GM18505 (cell line): Measurements from ENCODE around the gene TTC27.
A peak's percentile ranks its signal among the peaks of the same experiment; 100 is the strongest.
"Not testable (repeated sequence)": the region's sequence is repeated elsewhere in the genome, so short reads cannot be mapped to it uniquely, and the experiment has no call there.

Experiments
- ATAC-seq: cut with Tn5 transposase; IDR thresholded peaks from one replicate; pipeline ENCODE4 v1.9.1; 2021; ENCODE audit not compliant: unreplicated experiment
- POLR2A ChIP-seq: IDR thresholded peaks from 4 replicates; pipeline ENCODE4 v1.6.1; 2011; ENCODE audit warnings: borderline replicate concordance; ENCODE audit not compliant: insufficient read depth, insufficient read length; ENCODE audit errors: extremely low read depth

TTC27 gene

DNA sequence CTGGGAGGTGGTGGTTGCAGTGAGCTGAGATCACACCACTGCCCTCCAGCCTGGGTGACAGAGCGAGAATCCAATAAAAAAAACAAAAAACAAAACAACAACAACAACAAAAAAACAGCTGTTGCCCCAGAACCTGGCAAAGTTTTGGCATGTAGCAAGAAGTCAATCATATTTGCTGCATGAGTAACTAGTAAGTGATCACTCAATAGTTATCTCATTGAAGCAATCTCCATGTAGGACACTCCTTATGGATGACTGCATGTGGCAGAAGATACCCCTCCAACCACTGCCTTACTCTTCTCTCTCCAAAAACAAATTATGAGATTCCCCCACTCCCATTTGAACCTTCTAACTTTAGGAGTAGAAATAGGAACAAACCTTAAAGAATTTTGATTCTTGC is 113.7 kb downstream of the TTC27 start:
- no peak for TF ChIP-seq POLR2A
- ATAC-seq: no peak

DNA sequence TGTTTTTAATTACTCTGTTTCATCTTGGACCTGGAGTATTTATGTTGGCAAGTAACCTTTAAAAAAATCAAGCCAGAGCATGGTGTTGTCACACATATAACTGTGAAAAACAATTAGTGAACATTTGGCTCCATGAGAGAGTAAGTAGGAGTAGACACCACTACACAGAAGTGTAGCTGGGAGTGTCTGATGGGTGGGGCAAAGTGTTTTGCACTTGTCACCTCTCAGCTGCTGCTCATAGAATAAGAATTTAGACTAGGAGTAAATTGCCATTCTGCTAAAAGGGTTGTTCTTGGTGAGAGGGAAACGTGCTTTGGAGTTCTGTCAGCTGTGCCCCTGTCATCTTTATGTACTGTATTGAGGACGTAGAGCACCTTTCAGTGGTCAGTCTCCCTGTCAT is 114.5 kb downstream of the TTC27 start:
- ATAC-seq: no peak
- TF ChIP-seq POLR2A: no peak

DNA sequence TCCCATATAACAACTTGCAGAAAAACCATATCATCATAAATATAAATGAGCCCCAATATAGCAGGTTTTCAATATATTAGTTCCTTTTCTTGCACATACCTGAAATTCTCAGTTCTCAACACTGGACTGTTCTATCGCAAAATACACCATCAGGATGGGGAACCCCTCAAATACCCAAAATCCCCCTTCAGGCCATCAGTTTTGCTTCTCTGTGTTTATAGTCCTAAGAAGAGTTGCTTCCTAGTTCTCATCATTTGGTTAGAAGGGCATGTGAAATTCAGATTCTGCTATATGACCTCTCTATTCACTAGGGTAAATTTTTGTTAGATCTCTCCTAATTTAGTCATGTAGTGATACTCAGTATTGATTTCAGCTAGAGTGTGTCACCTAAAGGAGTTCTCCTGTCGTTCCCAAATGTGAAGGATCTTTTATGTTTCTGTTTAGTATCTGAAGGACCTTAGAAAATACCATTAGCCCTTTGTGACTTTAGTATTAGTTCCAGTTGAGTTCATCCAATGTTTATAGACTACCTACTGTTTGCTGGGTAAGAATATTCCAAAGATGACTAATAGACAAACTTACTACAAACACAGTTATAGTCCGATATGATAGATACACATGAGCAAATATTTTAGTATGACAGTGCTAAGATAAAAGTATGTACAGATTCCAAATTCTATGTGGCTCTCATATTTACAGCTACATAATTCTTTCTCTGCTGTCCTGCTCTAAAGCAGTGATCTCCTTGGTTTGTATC is 115.8 kb downstream of the TTC27 start:
- ATAC-seq: peak; percentile 70
- no peak for TF ChIP-seq POLR2A

DNA sequence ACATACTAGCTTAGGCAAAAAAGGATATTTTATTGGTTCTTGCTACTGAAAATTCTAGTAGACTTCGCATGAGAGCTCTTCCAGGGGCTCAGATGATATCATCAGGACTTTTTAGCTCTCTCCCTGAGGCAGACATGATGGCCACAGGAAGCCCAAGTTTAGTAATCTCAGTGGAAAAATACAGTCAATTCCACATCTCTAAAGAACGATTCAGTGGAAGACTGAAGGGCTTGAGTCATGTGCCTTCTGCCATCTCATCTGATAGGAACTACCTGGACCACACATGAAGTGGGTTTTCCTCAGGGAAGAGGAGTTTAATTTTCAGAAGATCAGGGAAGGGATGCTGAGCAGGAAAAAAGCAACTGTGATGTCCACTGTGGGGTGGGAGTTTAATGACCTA is 117.3 kb downstream of the TTC27 start:
- no peak for ATAC-seq
- TF ChIP-seq POLR2A: no peak

DNA sequence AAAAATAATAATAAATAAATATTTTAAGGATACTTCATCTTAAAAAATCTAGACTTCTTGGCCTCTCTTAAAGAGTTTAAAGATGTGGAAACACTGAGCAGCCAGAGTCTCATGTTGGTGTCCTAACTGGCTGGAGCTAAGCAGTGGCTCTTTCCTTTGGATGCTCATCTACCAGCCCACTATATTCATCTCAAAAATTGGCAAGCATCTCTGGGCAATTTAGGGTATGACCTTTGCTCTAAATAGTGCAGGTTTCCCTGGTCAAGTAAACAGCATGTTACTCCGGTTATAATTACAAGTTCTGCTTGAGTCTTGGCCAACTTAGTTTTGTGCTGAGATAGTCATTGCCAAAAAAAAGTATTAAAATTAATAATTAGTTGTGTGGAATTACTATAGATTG is 117.8 kb downstream of the TTC27 start:
- no peak for ATAC-seq
- no peak for TF ChIP-seq POLR2A

DNA sequence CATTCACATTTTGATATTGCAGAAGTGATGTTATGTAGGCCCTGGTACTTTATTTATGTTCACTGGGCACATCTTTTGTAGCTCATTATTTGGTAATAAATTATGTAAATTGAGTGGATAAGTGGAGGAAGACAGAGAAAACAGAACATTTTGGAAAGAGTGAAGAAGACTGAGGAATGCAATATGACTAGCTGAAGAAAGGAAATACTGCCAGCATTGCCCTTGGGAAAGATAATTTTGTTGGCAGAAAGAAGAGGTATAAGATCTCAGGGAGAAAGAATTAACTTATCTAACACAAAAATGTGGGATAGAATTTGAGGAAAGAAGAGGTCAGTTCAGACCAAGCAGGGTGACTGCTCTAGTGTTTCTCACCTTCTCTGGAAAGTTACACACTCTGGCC is 118.8 kb downstream of the TTC27 start:
- no peak for ATAC-seq
- no peak for TF ChIP-seq POLR2A

DNA sequence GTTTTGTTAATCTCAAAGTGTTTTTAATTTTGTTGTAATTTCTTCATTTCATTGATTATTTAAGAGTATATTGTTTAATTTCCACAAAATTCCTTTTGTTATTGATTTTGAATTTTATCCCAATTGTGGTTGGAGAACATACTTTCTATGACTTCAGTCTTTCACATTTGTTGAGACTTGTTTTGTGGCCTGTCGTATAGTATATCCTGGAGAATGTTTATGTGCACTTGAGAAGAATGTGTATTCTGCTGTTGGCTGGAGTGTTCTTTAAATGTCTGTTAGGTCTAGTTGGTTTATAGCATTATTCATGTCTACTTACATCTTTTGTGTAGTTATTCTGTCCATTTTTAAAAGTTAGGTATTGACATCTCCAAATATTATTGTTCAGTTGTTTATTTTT is 120.3 kb downstream of the TTC27 start:
- no peak for TF ChIP-seq POLR2A
- no peak for ATAC-seq

DNA sequence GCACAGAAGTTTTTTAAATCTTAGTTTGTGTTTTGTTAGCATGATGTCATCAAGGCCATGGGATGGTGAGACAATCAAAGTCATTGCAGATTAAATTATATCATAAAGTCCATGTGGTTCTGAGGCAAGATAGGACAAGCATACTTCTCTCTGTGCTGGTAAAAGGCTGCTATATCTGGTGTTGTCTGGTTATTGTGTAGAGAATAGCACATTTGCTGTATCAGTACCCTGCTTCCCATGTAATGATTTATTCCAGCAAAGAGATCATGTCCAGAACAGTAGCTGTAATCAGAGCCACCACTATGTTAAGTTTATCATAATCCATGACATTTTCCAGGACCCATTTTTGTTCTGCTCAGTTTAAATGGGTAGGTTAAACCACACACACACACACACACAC is 123.0 kb downstream of the TTC27 start:
- no peak for ATAC-seq

DNA sequence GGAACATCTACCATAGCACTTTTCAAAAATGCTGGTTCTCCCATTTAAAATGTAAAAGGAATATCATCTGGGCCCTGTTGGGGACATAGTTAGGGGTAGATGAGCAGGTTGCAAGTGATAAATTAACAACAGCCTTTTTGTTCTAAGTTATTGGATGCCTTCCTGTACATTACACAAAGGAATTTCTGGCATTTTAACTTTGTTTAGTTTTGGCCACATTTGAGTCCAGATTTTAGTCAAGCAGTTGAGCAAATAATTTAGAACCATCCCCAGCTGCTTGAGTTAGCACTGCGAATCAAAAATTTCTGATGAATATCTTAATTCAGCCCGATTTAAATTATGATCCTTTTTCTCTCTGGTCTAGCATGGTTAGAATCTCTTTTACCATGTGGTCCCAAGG is 124.4 kb downstream of the TTC27 start:
- no peak for TF ChIP-seq POLR2A
- no peak for ATAC-seq

More for the DNA sequence above, 123.0 kb downstream of the TTC27 start:
- TF ChIP-seq POLR2A: no peak

DNA sequence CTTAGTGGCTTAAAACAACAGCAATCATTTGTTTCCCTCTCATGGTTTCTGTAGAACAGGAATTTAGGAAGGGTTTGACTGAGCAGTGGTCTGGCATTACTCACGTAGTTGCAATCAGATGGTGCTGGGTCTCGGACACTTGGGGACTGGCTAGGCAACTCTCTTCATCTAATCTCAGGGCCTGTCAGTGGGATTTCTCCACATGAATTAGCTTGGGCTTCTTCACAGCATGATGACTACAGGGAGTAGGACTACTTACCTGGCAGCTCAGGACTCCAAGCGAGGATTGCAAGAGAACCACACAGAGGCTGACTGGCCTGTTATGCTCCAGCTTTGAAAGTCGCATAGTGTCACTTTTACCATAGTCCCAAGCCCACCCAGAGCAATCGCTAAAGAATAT is 125.1 kb downstream of the TTC27 start:
- no peak for ATAC-seq
- TF ChIP-seq POLR2A: no peak

DNA sequence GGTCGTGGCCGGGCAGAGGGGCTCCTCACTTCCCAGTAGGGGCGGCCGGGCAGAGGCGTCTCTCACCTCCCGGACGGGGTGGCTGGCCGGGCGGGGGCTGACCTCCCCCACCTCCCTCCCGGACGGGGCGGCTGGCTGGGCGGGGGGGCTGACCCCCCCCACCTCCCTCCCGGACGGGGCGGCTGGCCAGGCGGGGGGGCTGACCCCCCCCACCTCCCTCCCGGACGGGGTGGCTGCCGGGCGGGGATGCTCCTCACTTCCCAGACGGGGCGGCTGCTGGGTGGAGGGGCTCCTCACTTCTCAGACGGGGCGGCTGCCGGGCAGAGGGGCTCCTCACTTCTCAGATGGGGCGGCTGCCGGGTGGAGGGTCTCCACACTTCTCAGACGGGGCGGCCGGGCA is 126.8 kb downstream of the TTC27 start:
- ATAC-seq: not testable (repeated sequence)

DNA sequence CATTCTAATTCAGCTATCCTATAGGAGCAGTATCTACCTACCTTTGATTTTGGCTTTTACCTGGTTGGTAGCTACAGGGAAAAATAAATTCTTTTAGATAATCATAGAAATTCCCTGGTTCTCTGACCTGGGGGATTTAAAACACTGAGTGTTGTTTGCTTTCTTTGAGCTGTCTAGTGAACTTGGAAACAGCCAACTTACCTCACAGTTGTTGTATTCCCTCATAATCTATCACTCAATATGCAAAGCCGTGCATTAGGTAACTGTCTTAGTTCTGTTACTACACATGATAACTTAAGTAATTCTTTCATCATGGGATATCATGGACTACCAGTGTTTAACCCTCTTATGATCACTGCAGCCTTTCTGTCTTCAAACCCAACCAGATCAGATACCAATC is 127.8 kb downstream of the TTC27 start:
- no peak for ATAC-seq
- no peak for TF ChIP-seq POLR2A

DNA sequence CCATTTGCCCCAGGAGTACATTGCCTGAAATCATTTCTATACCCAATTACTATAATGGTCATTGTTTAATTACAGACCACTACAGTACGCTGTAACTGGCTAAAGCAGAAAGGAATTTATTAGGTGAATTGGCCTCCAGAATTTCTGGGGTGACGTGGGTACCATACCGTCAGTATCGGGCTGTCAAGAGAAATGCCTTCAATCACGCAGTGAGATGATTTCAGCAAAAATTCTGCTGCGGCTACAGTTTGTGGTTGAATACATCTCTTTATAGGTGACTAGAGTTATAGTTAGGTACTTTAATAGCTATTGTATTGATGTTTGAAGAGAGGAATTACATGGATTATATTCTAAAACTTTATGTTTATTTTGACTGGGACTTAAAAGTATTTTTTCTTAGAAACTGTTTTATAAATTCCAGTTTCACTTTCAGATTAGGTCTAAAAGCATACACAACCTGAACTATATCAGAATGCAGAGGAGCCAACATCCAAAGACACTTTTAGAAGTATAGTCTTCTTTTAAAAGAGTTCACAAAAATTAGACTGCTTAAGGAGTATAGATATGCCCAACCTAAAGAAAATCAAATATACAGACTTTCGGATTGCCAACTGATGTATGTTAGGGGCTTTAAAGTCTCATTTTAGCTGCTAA is 128.4 kb downstream of the TTC27 start:
- TF ChIP-seq POLR2A: no peak
- no peak for ATAC-seq

DNA sequence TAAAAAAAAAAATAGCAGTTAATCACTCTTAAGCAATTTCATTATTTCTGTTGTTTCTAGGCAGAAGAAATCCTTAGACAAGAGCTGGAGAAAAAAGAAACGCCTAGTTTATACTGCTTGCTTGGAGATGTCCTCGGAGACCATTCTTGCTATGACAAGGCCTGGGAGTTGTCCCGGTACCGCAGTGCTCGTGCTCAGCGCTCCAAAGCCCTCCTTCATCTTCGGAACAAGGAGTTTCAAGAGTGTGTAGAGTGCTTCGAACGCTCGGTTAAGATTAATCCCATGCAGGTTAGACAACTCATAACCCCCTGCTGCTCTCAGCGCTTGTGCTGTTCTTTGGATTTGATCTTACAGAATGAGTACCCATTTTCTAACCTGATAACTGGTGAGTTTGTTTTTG is 130.4 kb downstream of the TTC27 start:
- no peak for TF ChIP-seq POLR2A
- ATAC-seq: no peak

DNA sequence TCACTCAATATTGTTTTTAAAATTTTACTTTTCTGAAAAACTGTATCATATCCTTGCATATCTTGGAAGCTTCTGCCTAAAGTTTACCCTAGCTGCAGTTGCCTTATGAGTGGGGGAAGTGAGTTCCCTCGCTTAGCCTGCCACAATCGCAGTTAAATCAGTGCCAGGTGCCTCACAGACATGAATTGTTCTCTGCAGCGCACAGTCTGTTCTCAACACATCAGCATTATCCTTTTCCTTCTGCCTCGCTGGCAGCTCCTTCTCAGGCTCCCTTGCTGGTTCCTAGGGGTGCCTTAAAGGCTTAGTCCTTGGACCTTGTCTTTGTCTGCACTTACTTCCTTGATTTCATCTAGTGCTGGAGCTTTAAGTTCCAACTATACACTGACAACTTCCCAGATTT is 132.8 kb downstream of the TTC27 start:
- TF ChIP-seq POLR2A: no peak

DNA sequence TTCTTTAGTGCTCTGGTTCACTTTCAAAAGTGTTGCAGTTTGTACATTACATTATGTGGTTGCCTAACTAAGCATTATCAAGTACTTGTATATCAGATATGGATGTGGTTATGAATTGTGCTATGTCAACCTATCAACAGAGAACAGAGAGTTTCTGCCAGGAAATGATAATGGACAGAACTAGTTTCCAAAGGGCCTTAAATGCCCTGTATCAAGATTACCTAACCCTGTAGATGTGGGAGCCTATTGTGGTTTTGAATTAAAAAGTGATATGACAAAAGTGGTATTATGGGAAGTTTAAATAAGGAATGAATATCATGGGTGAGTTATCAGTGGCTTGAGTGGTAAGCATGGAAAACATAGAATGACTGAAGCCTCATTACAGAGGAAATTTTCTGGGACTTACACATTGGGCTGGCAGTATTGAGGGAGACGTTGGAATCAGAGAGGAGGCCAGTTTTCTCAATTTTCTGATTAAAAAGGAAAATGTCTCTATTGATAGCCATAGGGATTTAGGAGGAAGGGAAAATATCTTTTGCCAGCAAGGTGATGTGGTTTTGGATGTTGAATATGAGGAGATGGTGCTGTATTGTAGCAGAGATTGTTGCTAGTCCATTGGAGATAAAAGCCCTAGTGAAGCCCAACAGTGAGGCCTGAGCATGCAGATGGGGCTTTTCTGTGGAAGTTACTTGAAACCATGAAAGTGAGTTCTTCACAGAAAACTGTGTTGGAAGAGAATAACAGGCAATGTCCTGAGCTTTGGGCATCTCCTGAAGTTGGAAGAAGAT is 140.7 kb downstream of the TTC27 start:
- ATAC-seq: no peak

More for the DNA sequence above, 132.8 kb downstream of the TTC27 start:
- ATAC-seq: no peak

More for the DNA sequence above, 140.7 kb downstream of the TTC27 start:
- no peak for TF ChIP-seq POLR2A
